Karpas-422 (cell line): ENCODE measurements around the gene DYRK4. TPM values are rescaled to one million over a fixed set of nuclear protein-coding genes. Genes with fewer than 3 reads are reported as not detected.
"Not testable (repeated sequence)": the region's sequence is repeated elsewhere in the genome, so short reads cannot be mapped to it uniquely, and the experiment has no call there.

Source experiments
- DNase-seq: peaks from one replicate; pipeline ENCODE4 v3.0.0-alpha.2; 2015
- H2AFZ ChIP-seq: fragments of 200-600 bp; sonication (generic); 2 replicates; pipeline ENCODE4 v1.6.1; 2014; ENCODE audit warnings: antibody characterized with exemption, low read length, mixed read lengths
- H3K27ac ChIP-seq: fragments of 200-600 bp; sonication (generic); 2 replicates; pipeline ENCODE4 v1.5.1; 2014; ENCODE audit warnings: mild to moderate bottlenecking, low read length, moderate library complexity
- H3K27me3 ChIP-seq: fragments of 200-600 bp; sonication (generic); 2 replicates; pipeline ENCODE4 v1.6.1; 2014; ENCODE audit warnings: low read length, mixed read lengths
- H3K36me3 ChIP-seq: fragments of 200-600 bp; sonication (generic); 2 replicates; pipeline ENCODE4 v1.6.1; 2014; ENCODE audit warnings: low read length, mixed read lengths; ENCODE audit not compliant: insufficient read depth
- H3K4me1 ChIP-seq: fragments of 200-600 bp; sonication (generic); 2 replicates; pipeline ENCODE4 v1.6.1; 2014; ENCODE audit warnings: mild to moderate bottlenecking, low read length, mixed read lengths
- H3K4me2 ChIP-seq: fragments of 200-600 bp; sonication (generic); 2 replicates; pipeline ENCODE4 v1.6.1; 2014; ENCODE audit warnings: low read length, low read depth, mild to moderate bottlenecking; ENCODE audit not compliant: poor library complexity, severe bottlenecking
- H3K4me3 ChIP-seq: fragments of 200-600 bp; sonication (generic); 2 replicates; pipeline ENCODE4 v1.5.1; 2014; ENCODE audit warnings: mild to moderate bottlenecking, antibody characterized with exemption, low read length, mixed read lengths
- H3K79me2 ChIP-seq: fragments of 200-600 bp; sonication (generic); 2 replicates; pipeline ENCODE4 v1.6.1; 2014; ENCODE audit warnings: mild to moderate bottlenecking, low read length, mixed read lengths
- H3K9ac ChIP-seq: fragments of 200-600 bp; sonication (generic); 2 replicates; pipeline ENCODE4 v1.6.0; 2014; ENCODE audit warnings: low read length
- H3K9me2 ChIP-seq: fragments of 200-600 bp; sonication (generic), shearing (Covaris generic); replicated peaks from 2 replicates; pipeline ENCODE4 v1.6.0; 2014; ENCODE audit warnings: mild to moderate bottlenecking, low read length, moderate library complexity; ENCODE audit not compliant: insufficient read depth
- H3K9me3 ChIP-seq: fragments of 300-700, 200-600 bp; sonication (generic); 2 replicates; pipeline ENCODE4 v1.6.1; 2014; ENCODE audit warnings: low read length, mixed read lengths
- H4K20me1 ChIP-seq: fragments of 200-600 bp; sonication (generic); 2 replicates; pipeline ENCODE4 v1.6.1; 2014; ENCODE audit warnings: mild to moderate bottlenecking, antibody characterized with exemption, low read length, low read depth; ENCODE audit not compliant: insufficient read depth
- total RNA-seq: library from RNA; depleted of rRNA; stranded (reverse); fragments of >200 nt; shearing (Covaris generic); gene quantifications from 2 replicates; pipeline ENCODE4 v1.2.3, GENCODE V29; 2014; ENCODE audit warnings: low replicate concordance; rRNA removed

The DYRK4 gene, protein sequence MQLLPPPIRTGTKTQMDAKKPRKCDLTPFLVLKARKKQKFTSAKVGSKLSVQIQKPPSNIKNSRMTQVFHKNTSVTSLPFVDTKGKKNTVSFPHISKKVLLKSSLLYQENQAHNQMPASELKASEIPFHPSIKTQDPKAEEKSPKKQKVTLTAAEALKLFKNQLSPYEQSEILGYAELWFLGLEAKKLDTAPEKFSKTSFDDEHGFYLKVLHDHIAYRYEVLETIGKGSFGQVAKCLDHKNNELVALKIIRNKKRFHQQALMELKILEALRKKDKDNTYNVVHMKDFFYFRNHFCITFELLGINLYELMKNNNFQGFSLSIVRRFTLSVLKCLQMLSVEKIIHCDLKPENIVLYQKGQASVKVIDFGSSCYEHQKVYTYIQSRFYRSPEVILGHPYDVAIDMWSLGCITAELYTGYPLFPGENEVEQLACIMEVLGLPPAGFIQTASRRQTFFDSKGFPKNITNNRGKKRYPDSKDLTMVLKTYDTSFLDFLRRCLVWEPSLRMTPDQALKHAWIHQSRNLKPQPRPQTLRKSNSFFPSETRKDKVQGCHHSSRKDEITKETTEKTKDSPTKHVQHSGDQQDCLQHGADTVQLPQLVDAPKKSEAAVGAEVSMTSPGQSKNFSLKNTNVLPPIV
- total RNA-seq: 27.2 and 44.9 TPM in 2 replicates

- Histone ChIP-seq H2AFZ (no peak within 1 kb of the TSS), H3K9ac (no peak within 1 kb of the TSS), H3K36me3 (peaks cover 25% of the 10 kb centered on the region; the same call in 1 of the 2 replicates), H3K9me3 (no peaks in the 10 kb centered on the region), H3K79me2 (no peaks in the 10 kb centered on the region), H3K4me2 (no peak within 1 kb of the TSS), H3K4me3 (no peak within 1 kb of the TSS), H4K20me1 (no peaks in the 10 kb centered on the region; the same call in 1 of the 2 replicates), H3K27ac (no peak within 1 kb of the TSS), H3K4me1 (peaks cover 28% of the 10 kb centered on the region), H3K27me3 (no peaks in the 10 kb centered on the region), H3K9me2 (no peaks in the 10 kb centered on the region)
- no peak for DNase-seq
These were observed at the start of gene DYRK4 for GRCh38 chr12:4562034-4562657. DYRK4 (plus strand) TSS chr12:4562208; CDS start chr12:4562246, 38 bp downstream.

DNA sequence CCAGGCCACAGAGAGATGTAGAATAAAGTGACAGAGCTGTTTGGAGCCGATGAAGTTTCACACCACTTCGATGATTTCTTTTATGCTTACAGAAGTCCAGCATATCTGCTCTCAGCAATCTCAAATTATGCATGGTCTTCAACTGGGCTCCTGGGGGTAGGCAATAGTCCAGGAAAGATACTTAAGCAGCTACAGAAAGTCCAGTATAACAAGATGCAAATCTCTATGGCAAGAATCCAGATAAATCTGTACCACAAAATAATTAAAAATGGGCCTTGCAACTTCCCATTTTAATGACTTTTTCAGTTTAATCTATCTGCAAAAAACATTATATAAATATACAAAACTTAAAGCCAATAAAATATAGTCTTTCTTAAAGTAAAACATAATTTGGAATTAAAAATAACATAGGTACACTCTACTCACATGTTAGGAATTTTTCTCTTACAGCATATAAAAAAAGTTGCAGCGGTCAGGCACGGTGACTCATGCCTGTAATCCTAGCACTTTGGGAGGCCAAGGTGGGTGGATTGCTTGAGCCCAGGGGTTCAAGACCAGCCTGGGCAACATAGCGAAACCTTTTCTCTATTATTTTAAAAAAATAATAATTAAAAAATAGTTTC, 43.8 kb upstream of the DYRK4 start:
- H3K9ac ChIP-seq: no peak overlapping the region
- peak overlapping the region; percentile 19 for H3K4me2 ChIP-seq
- no peaks in the 10 kb centered on the region for H4K20me1 ChIP-seq
- H3K27ac ChIP-seq: peak overlapping the region; percentile 22; the same call in 1 of the 2 replicates
- H2AFZ ChIP-seq: no peak overlapping the region
- H3K36me3 ChIP-seq: peaks cover 7% of the 10 kb centered on the region; the same call in 1 of the 2 replicates
- no peaks in the 10 kb centered on the region for H3K27me3 ChIP-seq
- H3K79me2 ChIP-seq: no peaks in the 10 kb centered on the region
- H3K9me3 ChIP-seq: no peaks in the 10 kb centered on the region
- no peak overlapping the region for H3K4me3 ChIP-seq
- peaks cover 6% of the 10 kb centered on the region for H3K4me1 ChIP-seq
- H3K9me2 ChIP-seq: no peaks in the 10 kb centered on the region
- no peak for DNase-seq

DNA sequence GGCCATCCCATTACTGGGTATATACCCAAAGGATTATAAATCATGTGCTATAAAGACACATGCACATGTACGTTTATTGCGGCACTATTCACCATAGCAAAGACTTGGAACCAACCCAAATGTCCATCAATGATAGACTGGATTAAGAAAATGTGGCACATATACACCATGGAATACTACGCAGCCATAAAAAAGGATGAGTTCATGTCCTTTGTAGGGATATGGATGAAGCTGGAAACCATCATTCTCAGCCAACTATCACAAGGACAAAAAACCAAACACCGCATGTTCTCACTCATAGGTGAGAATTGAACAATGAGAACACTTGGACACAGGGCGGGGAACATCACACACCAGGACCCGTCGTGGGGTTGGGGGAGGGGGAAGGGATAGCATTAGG, 38.6 kb upstream of the DYRK4 start:
- not testable (repeated sequence) for H2AFZ ChIP-seq

DNA sequence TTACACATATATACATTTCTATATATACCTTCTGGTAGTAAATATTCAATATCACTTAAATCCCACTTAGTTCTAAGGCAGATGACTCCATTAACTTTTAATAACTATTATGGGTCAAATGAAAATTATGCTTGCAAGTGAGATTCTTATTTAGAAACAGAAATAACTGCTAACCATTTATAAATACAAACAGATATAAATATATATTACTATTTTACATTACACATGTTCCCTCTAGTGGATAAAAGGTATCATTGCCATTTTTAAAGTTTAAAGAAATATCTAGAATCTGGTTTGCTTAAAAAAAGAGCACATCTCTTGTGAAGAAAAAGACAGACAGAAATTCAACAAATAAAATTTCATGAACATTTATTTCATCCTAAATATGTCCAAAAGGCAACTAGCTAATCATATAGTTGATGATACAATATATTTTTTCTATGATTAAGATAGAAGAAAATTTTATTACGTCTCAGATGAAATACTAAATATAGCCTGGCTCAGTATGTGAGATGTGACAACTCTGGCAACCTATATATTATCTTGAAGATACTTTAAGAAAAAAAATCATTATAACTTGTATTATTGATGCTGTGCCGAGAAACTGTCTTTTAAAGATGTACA, 35.0 kb upstream of the DYRK4 start:
- peaks cover 19% of the 10 kb centered on the region; the same call in 1 of the 2 replicates for H3K36me3 ChIP-seq

More for the DNA sequence above, 38.6 kb upstream of the DYRK4 start:
- not testable (repeated sequence) for H3K9me3 ChIP-seq, H3K27ac ChIP-seq, H3K79me2 ChIP-seq, DNase-seq, H3K4me2 ChIP-seq, H3K9me2 ChIP-seq, H3K27me3 ChIP-seq, H3K4me3 ChIP-seq, H4K20me1 ChIP-seq, H3K9ac ChIP-seq
- Histone ChIP-seq H3K4me1 (peaks cover 13% of the 10 kb centered on the region), H3K36me3 (peaks cover 19% of the 10 kb centered on the region; the same call in 1 of the 2 replicates)

DNA sequence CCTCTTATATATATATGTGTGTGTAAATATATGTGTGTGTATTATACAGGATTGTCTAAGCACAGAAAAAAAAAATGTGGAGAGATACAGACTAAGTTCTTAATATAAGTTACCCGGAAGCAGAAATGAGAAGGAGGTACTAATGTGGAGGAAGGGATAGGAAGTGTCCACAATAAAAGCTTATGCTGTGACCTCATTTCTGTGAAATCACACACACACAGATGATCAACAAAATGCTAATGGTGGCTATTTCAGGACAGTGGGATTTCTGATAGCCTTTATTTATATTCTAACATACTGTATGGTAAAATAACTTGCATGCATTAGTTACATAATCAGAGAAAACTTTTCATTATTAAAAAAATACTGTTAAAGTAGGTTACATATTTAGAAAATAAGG, 31.8 kb upstream of the DYRK4 start:
- peaks cover 9% of the 10 kb centered on the region; the same call in 1 of the 2 replicates for H3K36me3 ChIP-seq
- DNase-seq: no peak

More for the DNA sequence above, 35.0 kb upstream of the DYRK4 start:
- no peak overlapping the region for H2AFZ ChIP-seq
- peaks cover 23% of the 10 kb centered on the region for H3K4me1 ChIP-seq
- H3K27ac ChIP-seq: peak overlapping the region; percentile 41; the same call in 1 of the 2 replicates
- H3K27me3 ChIP-seq: no peaks in the 10 kb centered on the region
- no peak overlapping the region for H3K4me3 ChIP-seq
- no peak overlapping the region for H3K9ac ChIP-seq
- H3K9me2 ChIP-seq: no peaks in the 10 kb centered on the region
- H3K79me2 ChIP-seq: no peaks in the 10 kb centered on the region
- H4K20me1 ChIP-seq: no peaks in the 10 kb centered on the region
- H3K9me3 ChIP-seq: no peaks in the 10 kb centered on the region
- peak; percentile 55 for DNase-seq
- H3K4me2 ChIP-seq: no peak overlapping the region

GRCh38 chr12:4530982-4531586, 30.9 kb upstream of the DYRK4 start:
- Histone ChIP-seq H3K9me3 (no peaks in the 10 kb centered on the region), H3K4me1 (peaks cover 52% of the 10 kb centered on the region), H4K20me1 (no peaks in the 10 kb centered on the region), H3K9ac (no peak overlapping the region), H3K27me3 (no peaks in the 10 kb centered on the region), H3K27ac (peak overlapping the region; percentile 26), H3K4me3 (no peak overlapping the region), H3K79me2 (no peaks in the 10 kb centered on the region; the same call in 1 of the 2 replicates), H3K9me2 (no peaks in the 10 kb centered on the region), H3K4me2 (no peak overlapping the region), H2AFZ (no peak overlapping the region), H3K36me3 (peaks cover 9% of the 10 kb centered on the region; the same call in 1 of the 2 replicates)
- DNase-seq: no peak

More for the DNA sequence above, 31.8 kb upstream of the DYRK4 start:
- H3K27me3 ChIP-seq: no peaks in the 10 kb centered on the region
- peaks cover 43% of the 10 kb centered on the region for H3K4me1 ChIP-seq
- H3K9me2 ChIP-seq: no peaks in the 10 kb centered on the region
- no peak overlapping the region for H3K4me3 ChIP-seq
- H3K27ac ChIP-seq: peak overlapping the region; percentile 3
- H2AFZ ChIP-seq: no peak overlapping the region
- H3K4me2 ChIP-seq: no peak overlapping the region
- H4K20me1 ChIP-seq: no peaks in the 10 kb centered on the region
- no peaks in the 10 kb centered on the region for H3K9me3 ChIP-seq
- H3K9ac ChIP-seq: no peak overlapping the region
- H3K79me2 ChIP-seq: no peaks in the 10 kb centered on the region

- H3K4me3 ChIP-seq: peak overlapping the region; percentile 96
- peak; percentile 95 for DNase-seq
- H3K27ac ChIP-seq: peak overlapping the region; percentile 96
- H3K9me2 ChIP-seq: no peaks in the 10 kb centered on the region
- H4K20me1 ChIP-seq: 0 out of 2 replicates have a peak, but pooled peaks cover 3% of the 10 kb centered on the region
- no peak overlapping the region for H2AFZ ChIP-seq
- 0 out of 2 replicates have a peak, but pooled peaks cover 4% of the 10 kb centered on the region for H3K36me3 ChIP-seq
- H3K27me3 ChIP-seq: no peaks in the 10 kb centered on the region
- peaks cover 61% of the 10 kb centered on the region for H3K4me1 ChIP-seq
- H3K79me2 ChIP-seq: peaks cover 34% of the 10 kb centered on the region
- H3K9me3 ChIP-seq: no peaks in the 10 kb centered on the region
- no peak overlapping the region for H3K9ac ChIP-seq
- peak overlapping the region; percentile 93 for H3K4me2 ChIP-seq
These were observed 26.9 kb upstream of the DYRK4 start for GRCh38 chr12:4535092-4535491.
